Epithelial cell of proximal tubule (primary cell): ENCODE results near the gene HDAC4. TPM values are rescaled to one million over a fixed set of nuclear protein-coding genes. Genes with fewer than 3 reads are reported as not detected.

Experiments
- DNase-seq: peaks from one replicate; pipeline ENCODE4 v3.0.0-alpha.2; 2011; ENCODE audit warnings: low read depth
- H3K4me3 ChIP-seq: 2 replicates; pipeline ENCODE4 v1.5.1; 2011; ENCODE audit warnings: low read depth, mild to moderate bottlenecking, low read length
- CTCF ChIP-seq: conservative IDR thresholded peaks from 2 replicates; pipeline ENCODE4 v1.5.1; 2012; ENCODE audit warnings: low read depth, mild to moderate bottlenecking, low read length
- total RNA-seq: library from RNA; depleted of rRNA; stranded (reverse); fragments of >200 nt; gene quantifications from 2 replicates; pipeline ENCODE4 v1.2.3, GENCODE V29; 2015

HDAC4 gene
- total RNA-seq, 1 donor from 2014 or later: 23.2 TPM

- H3K4me3 ChIP-seq: no peak overlapping the region
- no peak for DNase-seq
- no peak for TF ChIP-seq CTCF
Observed at GRCh38 chr2:239195992-239196391, 204.8 kb downstream of the HDAC4 start.

DNA sequence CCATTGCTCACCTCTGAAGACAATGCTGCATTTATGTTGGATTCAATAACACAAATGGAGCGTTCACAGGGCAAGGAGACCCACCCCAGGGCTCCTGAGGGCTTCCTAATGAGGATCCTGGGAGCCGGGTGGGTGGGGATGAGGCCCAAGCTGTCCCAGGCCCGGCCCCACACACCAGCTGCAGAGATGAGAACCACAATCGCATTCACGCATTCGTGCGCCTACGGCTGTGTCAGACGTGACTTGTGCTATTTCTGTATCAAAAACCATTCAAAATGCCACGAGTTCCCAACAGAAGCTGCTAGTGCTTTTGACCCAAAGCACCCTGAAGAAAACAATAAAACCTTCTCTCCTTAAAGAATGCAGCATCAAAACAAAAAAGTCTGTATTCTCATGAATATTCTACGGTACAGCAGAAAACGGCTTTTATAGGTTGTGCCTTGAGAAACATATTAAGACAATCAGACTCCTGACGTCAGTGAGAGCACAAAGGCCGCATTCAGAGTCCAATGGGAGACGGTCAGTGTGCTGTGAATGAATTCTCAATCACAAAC, 205.4 kb downstream of the HDAC4 start:
- TF ChIP-seq CTCF: no peak
- H3K4me3 ChIP-seq: no peak overlapping the region
- DNase-seq: no peak

DNA sequence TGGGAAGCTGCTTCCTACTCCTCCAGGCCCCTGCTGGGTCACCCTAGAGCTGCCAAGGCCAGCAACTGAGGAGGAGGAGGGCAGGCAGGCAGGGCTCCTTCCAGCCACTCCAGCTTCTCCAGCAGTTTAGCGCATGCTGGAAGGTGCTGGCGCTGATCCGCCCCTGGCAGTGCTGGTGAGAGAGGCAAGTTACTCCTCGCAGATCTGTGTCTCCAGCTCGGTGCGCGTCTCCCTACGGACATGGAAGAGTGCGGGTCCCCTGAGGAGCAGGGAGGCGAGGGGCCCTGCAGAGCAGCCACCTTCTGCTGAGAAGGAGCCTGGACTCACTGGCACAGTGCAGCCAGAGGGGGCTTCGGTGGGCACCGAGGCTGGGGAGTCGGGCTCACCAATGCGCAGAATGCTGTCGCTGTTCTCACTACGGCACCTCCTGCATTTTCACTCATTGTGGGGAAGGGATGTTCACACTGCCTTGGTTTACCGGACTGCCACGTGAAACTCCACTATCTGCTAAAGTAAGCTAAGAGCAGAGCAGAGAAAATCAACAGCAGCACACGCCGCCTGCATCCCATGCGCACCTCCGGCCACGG, 206.0 kb downstream of the HDAC4 start:
- H3K4me3 ChIP-seq: no peak overlapping the region
- no peak for DNase-seq
- no peak for TF ChIP-seq CTCF

GRCh38 chr2:239193925-239194677, 206.7 kb downstream of the HDAC4 start:
- no peak for DNase-seq
- no peak for TF ChIP-seq CTCF
- H3K4me3 ChIP-seq: no peak overlapping the region

DNA sequence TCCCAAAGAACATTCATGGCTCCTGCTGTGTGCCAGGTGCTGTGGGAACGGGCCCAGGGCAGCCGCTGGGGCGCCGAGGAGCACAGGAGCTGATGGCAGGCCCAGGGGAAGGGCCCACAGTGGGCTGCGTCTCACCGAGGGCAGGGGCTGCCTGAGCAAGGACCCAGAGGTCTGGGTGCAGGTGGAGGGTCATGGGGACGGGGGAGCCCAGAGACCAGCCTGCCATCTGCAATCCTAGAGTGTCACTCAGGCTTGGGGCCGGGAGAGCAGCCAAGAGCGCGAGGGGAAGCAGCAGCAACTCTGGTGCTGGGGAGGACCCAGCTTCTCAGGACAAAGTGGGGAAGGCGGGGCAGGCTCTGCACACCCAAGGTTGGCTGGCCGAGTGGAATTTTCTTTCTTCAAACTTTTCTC, 207.4 kb downstream of the HDAC4 start:
- no peak overlapping the region for H3K4me3 ChIP-seq
- DNase-seq: no peak
- TF ChIP-seq CTCF: no peak

DNA sequence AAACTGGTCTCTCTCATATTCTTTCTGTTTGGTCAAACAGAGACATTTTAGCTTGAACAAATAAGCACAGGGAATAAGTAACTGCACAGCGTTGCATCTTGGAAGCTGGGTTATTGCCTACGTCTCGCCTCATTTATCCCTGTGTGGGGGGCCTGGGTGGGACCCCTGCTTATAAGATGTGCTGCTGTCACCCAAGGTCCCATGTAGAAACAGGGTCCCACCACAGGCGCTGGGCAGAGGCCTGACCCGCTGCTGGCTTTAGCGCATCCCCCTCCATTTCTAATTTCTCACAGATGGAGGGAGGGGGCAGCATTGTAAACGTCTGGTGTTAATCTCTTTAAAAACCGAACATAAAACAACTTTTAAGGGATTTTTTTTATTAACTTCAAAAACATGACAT, 207.8 kb downstream of the HDAC4 start:
- no peak for TF ChIP-seq CTCF
- no peak overlapping the region for H3K4me3 ChIP-seq
- no peak for DNase-seq
